Adrenal gland (tissue), 12 donors: Measurements from ENCODE around the gene HVCN1. TPM values are rescaled to one million over a fixed set of nuclear protein-coding genes. Genes with fewer than 3 reads are reported as not detected.

Source experiments
- DNase-seq, 7 donors: peaks; one replicate each; pipeline ENCODE4 v3.0.0-alpha.2; 2019 to 2020
- H3K27ac ChIP-seq, 5 donors: fragments of 200-600 bp; sonication (generic) in 4 of 5; 1 replicate in 3 of 5; 2 replicates in 2 of 5; pipeline versions ENCODE4 v1.5.1 to v1.8.0; 2016 to 2020; ENCODE audit warnings: mild to moderate bottlenecking in 1 of 5
- H3K27me3 ChIP-seq: fragments of 200-600 bp; 2 replicates; pipeline ENCODE4 v1.8.0; 2021
- H3K36me3 ChIP-seq, 2 donors: fragments of 200-600 bp; replicated peaks in 1 of 2; 1 replicate in 1 of 2; 2 replicates in 1 of 2; pipeline versions ENCODE4 v1.5.1 to v1.8.0; 2018 to 2022
- H3K4me1 ChIP-seq, 2 donors: fragments of 200-600 bp; replicated peaks in 1 of 2; 1 replicate in 1 of 2; 2 replicates in 1 of 2; pipeline versions ENCODE4 v1.5.1 to v1.8.0; 2018 to 2021
- H3K4me3 ChIP-seq, 4 donors: fragments of 200-600 bp; sonication (generic) in 3 of 4; one replicate each; pipeline ENCODE4 v1.5.1; 2016 to 2018
- H3K9me3 ChIP-seq, 3 donors: fragments of 200-600 bp; sonication (generic) in 1 of 3; replicated peaks in 1 of 3; 1 replicate in 2 of 3; 2 replicates in 1 of 3; pipeline versions ENCODE4 v1.5.1 to v1.8.0; 2016 to 2021
- POLR2A ChIP-seq, 2 donors: fragments of 450-650 bp; IDR thresholded peaks; one replicate each; pipeline ENCODE4 v1.6.1; 2017; ENCODE audit warnings: antibody characterized with exemption in 2 of 2, mild to moderate bottlenecking in 2 of 2, moderate library complexity in 1 of 2
- WGBS, 4 donors: extraction: QIAGEN DNeasy Blood & Tissue Kit in 2 of 4; methylation state at CpG; one replicate each; pipeline versions ENCODE4 v1.1.5 to v1.1.7; 2013 to 2017; 5-methylcytosine and 5-hydroxymethylcytosine counted together
- intact Hi-C, 2 donors: fragments of 100-400 bp; cut with DNase I; formaldehyde crosslinking; loops; one replicate each; pipeline versions ENCODE4 v1.14.1 to v1.15.0; 2022 to 2023
- polyA plus RNA-seq, 3 donors: library from polyadenylated mRNA; stranded (reverse); fragments of 200-250 nt in 2 of 3; fragments of 350-450 nt in 1 of 3; fragmentation: Illumina TruSeq in 1 of 3; extraction: RNeasy Lipid Tissue Mini Kit (QIAGEN cat#74804) in 1 of 3; gene quantifications; one replicate each; pipeline ENCODE4 v1.2.3, GENCODE V29; 2013 to 2014
- total RNA-seq, 9 donors: library from RNA; depleted of rRNA in 4 of 9; stranded (reverse); fragments of >200 nt in 4 of 9; fragments of 120-200 nt in 1 of 9; fragmentation: NEBNext Ultra II Directional in 1 of 9; extraction: Animal tissue kit (Norgen Biotek cat#: 25700) in 1 of 9; gene quantifications; one replicate each; pipeline versions ENCODE4 v1.1.0 to v1.2.4, GENCODE V29; 2013 to 2023
- TF ChIP-seq, protein P1 (sequence below), 6 experiments: fragments of 450-650 bp in 4 of 6; fragments of 200-600 bp in 2 of 6; sonication (generic) in 1 of 6; IDR thresholded peaks; 1 replicate in 5 of 6; 2 replicates in 1 of 6; pipeline versions ENCODE4 v1.5.1 to v1.8.0; 2016 to 2021; ENCODE audit warnings: antibody characterized with exemption in 6 of 6, mild to moderate bottlenecking in 2 of 6, moderate library complexity in 1 of 6
- donor health status: healthy with polysubstance abuse.
- donor health status: Bipolar disorder and iron deficiency.
- donor health status: DM: yes; HTN: yes; CAD: no.
- donor health status: DM: no; HTN: no; CAD: no.
- donor health status: DM: no; HTN: no; CAD: no.
- donor health status: DM: yes; HTN: yes; CAD: no.

The HVCN1 gene
- total and polyA plus RNA-seq, 12 donors = 5.7 to 71.0 (median 12.7) TPM

DNA sequence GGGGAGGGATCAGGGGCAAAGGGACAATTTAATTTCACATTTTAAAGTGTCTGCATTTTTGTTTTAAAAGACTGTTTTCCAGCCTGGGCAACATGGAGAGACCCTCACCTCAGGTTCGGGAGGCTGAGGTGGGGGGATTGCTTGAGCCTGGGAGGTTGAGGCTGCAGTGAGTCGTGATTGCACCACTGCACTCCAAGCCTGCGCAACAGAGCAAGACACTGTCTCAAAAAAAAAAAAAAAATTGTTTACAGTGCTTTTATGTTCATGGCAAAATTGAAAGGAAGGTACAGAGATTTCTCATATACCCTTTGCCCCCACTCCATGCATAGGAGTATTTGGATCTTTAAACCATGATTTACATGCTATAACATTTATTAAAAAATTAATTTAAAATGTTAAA, 16.4 kb upstream of the HVCN1 start:
- no peaks in the 10 kb centered on the region for H3K27me3 ChIP-seq
- DNase-seq = no peak
- 62 to 76% (median 65%) methylated on average over 3 of the region's 3 CpGs for WGBS, 4 donors
- TF ChIP-seq POLR2A (IDR thresholded peaks at IDR 0.05) = no peak
- TF ChIP-seq, protein P1, sequence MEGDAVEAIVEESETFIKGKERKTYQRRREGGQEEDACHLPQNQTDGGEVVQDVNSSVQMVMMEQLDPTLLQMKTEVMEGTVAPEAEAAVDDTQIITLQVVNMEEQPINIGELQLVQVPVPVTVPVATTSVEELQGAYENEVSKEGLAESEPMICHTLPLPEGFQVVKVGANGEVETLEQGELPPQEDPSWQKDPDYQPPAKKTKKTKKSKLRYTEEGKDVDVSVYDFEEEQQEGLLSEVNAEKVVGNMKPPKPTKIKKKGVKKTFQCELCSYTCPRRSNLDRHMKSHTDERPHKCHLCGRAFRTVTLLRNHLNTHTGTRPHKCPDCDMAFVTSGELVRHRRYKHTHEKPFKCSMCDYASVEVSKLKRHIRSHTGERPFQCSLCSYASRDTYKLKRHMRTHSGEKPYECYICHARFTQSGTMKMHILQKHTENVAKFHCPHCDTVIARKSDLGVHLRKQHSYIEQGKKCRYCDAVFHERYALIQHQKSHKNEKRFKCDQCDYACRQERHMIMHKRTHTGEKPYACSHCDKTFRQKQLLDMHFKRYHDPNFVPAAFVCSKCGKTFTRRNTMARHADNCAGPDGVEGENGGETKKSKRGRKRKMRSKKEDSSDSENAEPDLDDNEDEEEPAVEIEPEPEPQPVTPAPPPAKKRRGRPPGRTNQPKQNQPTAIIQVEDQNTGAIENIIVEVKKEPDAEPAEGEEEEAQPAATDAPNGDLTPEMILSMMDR (IDR thresholded peaks at IDR 0.05) = no peak
- no peak overlapping the region for H3K27ac ChIP-seq
- H3K4me1 ChIP-seq = no peaks in the 10 kb centered on the region
- no peak overlapping the region for H3K4me3 ChIP-seq
- H3K9me3 ChIP-seq = no peaks in the 10 kb centered on the region
- intact Hi-C loops = no loop called here
- no peaks in the 10 kb centered on the region for H3K36me3 ChIP-seq

DNA sequence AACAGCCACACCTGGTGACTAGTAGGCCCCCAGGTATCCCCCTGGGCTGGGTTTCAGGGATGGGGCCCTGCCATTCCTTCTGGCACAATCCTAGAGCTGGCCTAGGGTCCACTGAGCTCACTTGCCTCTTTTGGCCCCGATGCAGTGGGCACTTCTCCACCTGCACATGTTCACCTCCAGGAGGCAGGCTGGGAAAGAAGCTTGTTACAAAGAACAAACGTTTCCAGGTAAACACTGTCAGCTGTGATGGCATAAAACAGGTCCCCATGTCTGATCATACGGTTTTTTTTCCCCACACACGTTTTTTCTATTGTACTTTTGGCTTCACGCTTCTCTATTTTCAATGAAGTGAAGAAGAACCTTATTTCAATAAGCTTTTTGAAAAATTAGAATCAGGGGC, 15.8 kb upstream of the HVCN1 start:
- TF ChIP-seq POLR2A (IDR thresholded peaks at IDR 0.05) = no peak
- TF ChIP-seq, protein P1 (IDR thresholded peaks at IDR 0.05) = no peak
- Histone ChIP-seq H3K27me3 (no peaks in the 10 kb centered on the region), H3K4me3 (no peak overlapping the region), H3K9me3 (no peaks in the 10 kb centered on the region), H3K4me1 (no peaks in the 10 kb centered on the region), H3K36me3 (no peaks in the 10 kb centered on the region), H3K27ac (no peak overlapping the region)
- intact Hi-C loops = no loop called here
- 36 to 43% (median 38%) methylated on average over 5 of the region's 5 CpGs for WGBS, 4 donors
- no peak for DNase-seq

DNA sequence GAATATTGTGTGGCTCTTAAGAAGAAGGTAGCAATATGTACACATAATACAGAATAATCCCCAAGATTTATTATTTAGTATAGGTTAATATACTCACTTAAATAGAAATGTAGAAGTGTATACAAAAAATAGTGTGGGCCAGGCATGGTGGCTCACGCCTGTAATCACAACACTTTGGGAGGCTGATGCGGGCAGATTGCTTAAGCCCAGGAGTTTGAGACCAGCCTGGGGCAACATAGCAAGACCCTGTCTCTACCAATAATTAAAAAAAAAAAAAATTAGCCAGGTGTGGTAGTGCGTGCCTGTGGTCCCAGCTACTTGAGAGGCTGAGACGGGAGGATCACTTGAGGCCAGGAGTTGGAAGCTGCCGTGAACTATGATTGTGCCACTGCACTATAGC, 15.3 kb upstream of the HVCN1 start:
- no peak for DNase-seq
- H3K4me1 ChIP-seq = peaks cover 1 to 2% of the 10 kb centered on the region in 2 donors
- intact Hi-C loops = no loop called here
- no peaks in the 10 kb centered on the region for H3K27me3 ChIP-seq
- H3K9me3 ChIP-seq = no peaks in the 10 kb centered on the region
- WGBS, 4 donors = 92 to 97% (median 94%) methylated on average over 5 of the region's 5 CpGs
- TF ChIP-seq, protein P1 (IDR thresholded peaks at IDR 0.05) = no peak
- TF ChIP-seq POLR2A (IDR thresholded peaks at IDR 0.05) = no peak
- H3K4me3 ChIP-seq = no peak overlapping the region
- no peak overlapping the region for H3K27ac ChIP-seq
- H3K36me3 ChIP-seq = no peaks in the 10 kb centered on the region

DNA sequence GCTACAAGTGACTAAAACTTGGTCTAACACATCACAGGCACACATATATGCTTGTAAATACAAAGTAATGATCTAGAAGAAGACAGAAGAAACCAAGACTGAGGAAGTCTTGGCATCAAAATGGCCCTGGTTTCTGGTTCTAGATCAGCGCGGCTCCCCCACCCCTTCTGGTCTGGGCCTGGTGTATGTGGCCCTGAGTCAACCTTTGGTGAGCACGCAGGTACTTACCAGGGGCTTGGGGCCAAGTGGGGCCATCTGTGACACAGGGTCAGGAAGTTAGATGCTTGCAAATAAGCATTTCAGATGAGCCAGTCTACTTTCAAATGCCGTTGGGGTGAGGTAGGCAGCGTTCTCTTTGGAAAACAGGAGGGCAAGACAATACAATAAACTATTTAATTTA, 13.2 kb upstream of the HVCN1 start:
- H3K4me3 ChIP-seq = no peak overlapping the region
- H3K9me3 ChIP-seq = no peaks in the 10 kb centered on the region
- no peak for TF ChIP-seq POLR2A (IDR thresholded peaks at IDR 0.05)
- TF ChIP-seq, protein P1 (IDR thresholded peaks at IDR 0.05) = no peak
- no peaks in the 10 kb centered on the region for H3K36me3 ChIP-seq
- peaks cover 5 to 15% of the 10 kb centered on the region in 2 donors for H3K4me1 ChIP-seq
- 87 to 93% (median 91%) methylated on average over 5 of the region's 5 CpGs for WGBS, 4 donors
- no peaks in the 10 kb centered on the region for H3K27me3 ChIP-seq
- DNase-seq = no peak
- no peak overlapping the region for H3K27ac ChIP-seq
- intact Hi-C loops = no loop called here
